SK-N-SH (cell line): Measurements from ENCODE around the gene UBAC2. TPM values are rescaled to one million over a fixed set of nuclear protein-coding genes. Genes with fewer than 3 reads are reported as not detected.

ENCODE experiments used
- CTCF ChIA-PET: fragments of 300-600, 350-600 bp; formaldehyde crosslinking; extraction: SDS; loops from one replicate; lab custom pipeline; 2021; lab: Yijun Ruan, JAX
- POLR2A ChIA-PET: fragments of 350-600 bp; sonication (Branson Sonifier 250); formaldehyde crosslinking; extraction: SDS; loops from one replicate; lab custom pipeline; 2020; ENCODE audit warnings: antibody characterized with exemption, inconsistent platforms; lab: Yijun Ruan, JAX
- DNase-seq: peaks from one replicate; pipeline ENCODE4 v3.0.0; 2012
- H2AFZ ChIP-seq: fragments of 200-600 bp; sonication (generic); 2 replicates; pipeline ENCODE4 v1.8.1; 2016; ENCODE audit warnings: antibody characterized with exemption, mild to moderate bottlenecking, low read depth
- H3F3A ChIP-seq: fragments of 200-600 bp; sonication (generic); replicated peaks from 2 replicates; pipeline ENCODE3; 2016; ENCODE audit warnings: antibody characterized with exemption, mild to moderate bottlenecking; ENCODE audit not compliant: insufficient read depth
- H3K27ac ChIP-seq, 2 experiments: fragments of 200-500 bp in 1 of 2; fragments of 200-600 bp in 1 of 2; sonication (Bioruptor generic) in 1 of 2; sonication (generic), shearing (Covaris generic) in 1 of 2; 2 replicates each; pipeline versions ENCODE4 v1.5.1 to v1.6.1; 2014 to 2016; ENCODE audit warnings: low read depth in 2 of 2, inconsistent platforms in 1 of 2, low read length in 1 of 2, mild to moderate bottlenecking in 1 of 2, mixed read lengths in 1 of 2
- H3K27me3 ChIP-seq: fragments of 200-600 bp; sonication (generic), shearing (Covaris generic); 2 replicates; pipeline ENCODE4 v1.6.1; 2016; ENCODE audit warnings: mixed run types; ENCODE audit not compliant: insufficient read depth
- H3K36me3 ChIP-seq, 2 experiments: fragments of 200-500 bp in 1 of 2; fragments of 200-600 bp in 1 of 2; sonication (Bioruptor generic) in 1 of 2; sonication (generic) in 1 of 2; replicated peaks in 1 of 2; 2 replicates each; pipeline versions ENCODE3 to v1.5.1; 2014 to 2016; ENCODE audit warnings: low read length in 1 of 2, mild to moderate bottlenecking in 1 of 2; ENCODE audit not compliant: insufficient read depth in 2 of 2, control insufficient read depth in 1 of 2
- H3K4me1 ChIP-seq, 2 experiments: fragments of 200-500 bp in 1 of 2; fragments of 200-600 bp in 1 of 2; sonication (Bioruptor generic) in 1 of 2; sonication (generic), shearing (Covaris generic) in 1 of 2; 2 replicates each; pipeline versions ENCODE4 v1.5.1 to v1.6.1; 2014 to 2016; ENCODE audit warnings: low read depth in 1 of 2, low read length in 1 of 2, mixed run types in 1 of 2; ENCODE audit not compliant: insufficient read depth in 2 of 2, control insufficient read depth in 1 of 2
- H3K4me2 ChIP-seq: fragments of 200-600 bp; sonication (generic), shearing (Covaris generic); 2 replicates; pipeline ENCODE4 v1.6.1; 2017; ENCODE audit warnings: mixed run types
- H3K4me3 ChIP-seq, 2 experiments: fragments of 200-500 bp in 1 of 2; fragments of 200-600 bp in 1 of 2; sonication (Bioruptor generic) in 1 of 2; sonication (generic), shearing (Covaris generic) in 1 of 2; 2 replicates each; pipeline versions ENCODE4 v1.5.1 to v1.8.1; 2014 to 2016; ENCODE audit warnings: low read depth in 2 of 2, inconsistent platforms in 1 of 2, low read length in 1 of 2, mild to moderate bottlenecking in 1 of 2, mixed read lengths in 1 of 2, moderate library complexity in 1 of 2
- H3K79me2 ChIP-seq: fragments of 200-600 bp; sonication (generic); 2 replicates; pipeline ENCODE4 v1.8.1; 2017; ENCODE audit warnings: mild to moderate bottlenecking; ENCODE audit not compliant: insufficient read depth
- H3K9ac ChIP-seq: fragments of 200-600 bp; sonication (generic); 2 replicates; pipeline ENCODE4 v1.6.1; 2017; ENCODE audit warnings: mixed run types
- H3K9me2 ChIP-seq: fragments of 200-600 bp; sonication (generic); 2 replicates; pipeline ENCODE4 v1.6.1; 2017; ENCODE audit warnings: mixed run types
- H3K9me3 ChIP-seq: fragments of 200-600 bp; sonication (generic); 2 replicates; pipeline ENCODE4 v1.6.1; 2017; ENCODE audit warnings: mixed run types, mild to moderate bottlenecking, moderate library complexity
- H4K20me1 ChIP-seq: fragments of 200-600 bp; sonication (generic); 2 replicates; pipeline ENCODE4 v1.6.1; 2017; ENCODE audit warnings: mild to moderate bottlenecking, mixed run types; ENCODE audit not compliant: insufficient read depth
- ELF1 ChIP-seq: IDR thresholded peaks from 2 replicates; pipeline ENCODE4 v1.4.0; 2012
- EZH2phosphoT487 ChIP-seq: fragments of 200-600 bp; sonication (generic); IDR thresholded peaks from 2 replicates; pipeline ENCODE4 v1.6.1; 2017; ENCODE audit warnings: low read depth, mixed run types, mild to moderate bottlenecking, antibody characterized with exemption, moderate library complexity, borderline replicate concordance
- MXI1 ChIP-seq: IDR thresholded peaks from 2 replicates; pipeline ENCODE4 v1.6.1; 2012; ENCODE audit warnings: mild to moderate bottlenecking, low read depth, low read length, improper control_type of control experiment
- NFIC ChIP-seq: IDR thresholded peaks from 2 replicates; pipeline ENCODE4 v1.4.0; 2012; ENCODE audit warnings: borderline replicate concordance
- POLR2AphosphoS5 ChIP-seq: IDR thresholded peaks from 2 replicates; pipeline ENCODE4 v1.6.1; 2012; ENCODE audit warnings: low read depth, low read length
- REST ChIP-seq: IDR thresholded peaks from 2 replicates; pipeline ENCODE4 v1.6.1; 2012; ENCODE audit warnings: mild to moderate bottlenecking, low read depth, low read length, moderate library complexity
- RXRA ChIP-seq: IDR thresholded peaks from 2 replicates; pipeline ENCODE4 v1.4.0; 2012; ENCODE audit warnings: low read depth, mild to moderate bottlenecking, borderline replicate concordance
- SIN3A ChIP-seq: IDR thresholded peaks from 2 replicates; pipeline ENCODE4 v1.6.1; 2012; ENCODE audit warnings: low read depth, mild to moderate bottlenecking, low read length, moderate library complexity, borderline replicate concordance
- SMC3 ChIP-seq: IDR thresholded peaks from 2 replicates; pipeline ENCODE4 v1.6.1; 2012; ENCODE audit warnings: low read depth, low read length, improper control_type of control experiment
- TEAD4 ChIP-seq: IDR thresholded peaks from 2 replicates; pipeline ENCODE4 v1.4.0; 2012; ENCODE audit warnings: mild to moderate bottlenecking, borderline replicate concordance; ENCODE audit not compliant: insufficient read depth
- YY1 ChIP-seq: IDR thresholded peaks from 2 replicates; pipeline ENCODE4 v1.4.0; 2012; ENCODE audit warnings: low read depth, mild to moderate bottlenecking
- ZBTB33 ChIP-seq: IDR thresholded peaks from 2 replicates; pipeline ENCODE4 v1.4.0; 2012; ENCODE audit warnings: low read depth, borderline replicate concordance
- WGBS: methylation state at CpG from one replicate; pipeline ENCODE4 v1.1.6; 2017; ENCODE audit warnings: low lambda C conversion rate; 5-methylcytosine and 5-hydroxymethylcytosine counted together
- polyA plus RNA-seq, 3 experiments: library from polyadenylated mRNA; depleted of rRNA; stranded (reverse); fragments of >200 nt; gene quantifications; 2 replicates each; pipeline ENCODE4 v1.2.3, GENCODE V29; 2012

The UBAC2 gene
- polyA plus RNA-seq, 1 of the 3 experiments (the other 2 are of a cell fraction): 79.0 TPM

GRCh38 chr13:99383511-99383921 lies 182.9 kb downstream of the UBAC2 start:
- no peak for DNase-seq
- Histone ChIP-seq H3K9me2 (no peaks in the 10 kb centered on the region), H3K4me1 (peaks cover 0 to 5% of the 10 kb centered on the region in 2 experiments; a peak in 1 of 4 replicates), H4K20me1 (no peaks in the 10 kb centered on the region), H3K4me3 (no peak overlapping the region), H3K79me2 (no peaks in the 10 kb centered on the region), H3K9me3 (no peaks in the 10 kb centered on the region), H2AFZ (no peak overlapping the region), H3K27me3 (no peaks in the 10 kb centered on the region), H3K27ac (no peak overlapping the region), H3K36me3 (peaks cover 0 to 25% of the 10 kb centered on the region in 2 experiments), H3F3A (no peaks in the 10 kb centered on the region), H3K9ac (no peak overlapping the region), H3K4me2 (no peak overlapping the region)
- TF ChIP-seq YY1: no peak
- no peak for TF ChIP-seq TEAD4
- TF ChIP-seq EZH2phosphoT487: no peak
- TF ChIP-seq SIN3A: no peak
- no peak for TF ChIP-seq NFIC
- TF ChIP-seq POLR2AphosphoS5: no peak
- TF ChIP-seq ELF1: no peak
- TF ChIP-seq SMC3: no peak
- CTCF ChIA-PET: interaction anchor here (2.1 to 4.1 kb wide), 2 partner anchors 53 to 114 kb away, joined by 7 to 16 read pairs; no protein-coding TSS in a partner anchor
- POLR2A ChIA-PET: no interaction called here
- whole genome bisulfite sequencing: 91% methylated on average over 3 of the region's 11 CpGs

GRCh38 chr13:99383946-99384345 lies 183.3 kb downstream of the UBAC2 start:
- no peak overlapping the region for H3K4me2 ChIP-seq
- no peaks in the 10 kb centered on the region for H4K20me1 ChIP-seq
- DNase-seq: no peak
- H3K9ac ChIP-seq: no peak overlapping the region
- H3K9me3 ChIP-seq: no peaks in the 10 kb centered on the region
- peaks cover 0 to 5% of the 10 kb centered on the region in 2 experiments; a peak in 1 of 4 replicates for H3K4me1 ChIP-seq
- H3K79me2 ChIP-seq: no peaks in the 10 kb centered on the region
- 94% methylated on average over 5 of the region's 5 CpGs for WGBS
- POLR2A ChIA-PET: no interaction called here
- no peak overlapping the region for H2AFZ ChIP-seq
- TF ChIP-seq REST: no peak
- TF ChIP-seq ELF1: no peak
- no peak for TF ChIP-seq RXRA
- no peak for TF ChIP-seq MXI1
- no peak for TF ChIP-seq SMC3
- TF ChIP-seq NFIC: no peak
- TF ChIP-seq ZBTB33: no peak
- TF ChIP-seq, all 33 proteins: peak for 0
- CTCF ChIA-PET: no interaction called here
- Histone ChIP-seq H3K27me3 (no peaks in the 10 kb centered on the region), H3F3A (no peaks in the 10 kb centered on the region), H3K9me2 (no peaks in the 10 kb centered on the region), H3K4me3 (no peak overlapping the region), H3K27ac (no peak overlapping the region), H3K36me3 (peaks cover 0 to 25% of the 10 kb centered on the region in 2 experiments)
